ENCODE results near the gene INTS1. TPM values are rescaled to one million over a fixed set of nuclear protein-coding genes. Genes with fewer than 3 reads are reported as not detected.

Gene INTS1
- total and polyA plus RNA-seq, 2 of the 4 experiments (the other 2 are of a cell fraction), result 9.3 to 40.1 TPM

DNA sequence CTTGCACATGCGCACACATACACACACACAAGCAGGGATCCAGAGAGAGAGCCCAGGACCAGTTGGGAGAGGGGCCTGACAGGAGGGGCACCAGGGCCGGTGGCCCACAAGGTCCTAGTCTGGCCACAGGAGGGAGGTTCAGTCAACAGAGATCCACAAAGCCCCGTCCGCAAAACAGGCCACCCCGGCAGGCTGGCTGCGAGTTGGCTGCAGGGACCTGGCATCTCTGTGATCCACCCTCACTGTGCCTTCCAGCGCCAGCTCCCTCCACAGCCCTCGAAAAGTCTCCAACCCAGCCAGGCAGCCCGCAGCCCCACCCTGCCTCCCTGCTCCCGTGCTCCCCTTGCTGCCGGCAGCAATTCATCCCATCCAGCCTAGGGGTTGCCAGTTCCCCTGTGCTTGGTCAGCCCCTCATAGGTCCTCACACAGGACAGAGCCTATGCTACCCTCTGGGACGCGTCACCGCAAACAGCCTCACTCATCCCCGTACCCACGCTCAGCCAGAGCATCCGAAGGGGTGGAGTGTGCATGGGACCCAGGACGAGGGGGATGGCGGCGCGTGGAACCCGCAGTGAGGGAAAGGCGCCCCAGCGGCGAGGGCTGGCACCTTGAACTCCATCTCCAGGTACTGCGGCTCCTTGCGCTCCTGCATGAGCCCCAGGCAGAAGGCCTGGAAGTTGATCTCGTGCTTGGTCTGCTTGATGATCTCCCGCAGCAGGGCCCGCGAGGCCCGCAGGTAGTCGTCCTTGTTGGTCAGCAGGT lies 7.5 kb downstream of the INTS1 start:
- H3K4ac ChIP-seq (ENCODE audit: low read depth, low read length), result no peak overlapping the region
- POLR2A ChIA-PET (ENCODE audit: unreplicated experiment), result no interaction called here
- 100% methylated on average over 13 of the region's 33 CpGs; no CpG with 5 or more reads in 1 of the 2 experiments for WGBS, 2 experiments (ENCODE audit: extremely low coverage in 2 of 2, insufficient read length in 1 of 2)

More for the DNA sequence above, 7.5 kb downstream of the INTS1 start:
- in situ Hi-C loops (cut with MboI; ENCODE audit: low sequenced_read_pairs), result no loop called here
- Histone ChIP-seq H3K14ac (replicated peaks; ENCODE audit: low read depth, low read length) (no peak overlapping the region), H3K4me3 (ENCODE audit: insufficient read depth, low read depth, low read length) (no peak overlapping the region), H4K5ac (ENCODE audit: low read depth, low read length) (no peak overlapping the region), H2AK9ac (replicated peaks; ENCODE audit: low read depth, low read length, poor library complexity) (no peak overlapping the region), H3K9ac (ENCODE audit: low read depth, low read length) (no peak overlapping the region), H3K36me3 (ENCODE audit: control insufficient read depth, insufficient read depth, low read length) (peaks cover 63% of the 10 kb centered on the region), H2AK5ac (ENCODE audit: low read depth, low read length) (no peak overlapping the region), H3K27ac (ENCODE audit: insufficient read depth, low read length) (no peak overlapping the region), H3K4me2 (ENCODE audit: low read depth, low read length) (no peak overlapping the region), H4K20me1 (ENCODE audit: insufficient read depth, low read length) (0 out of 2 replicates have a peak, but pooled peaks cover 4% of the 10 kb centered on the region), H3K79me1 (ENCODE audit: low read depth in 1 of 2, low read length in 2 of 2) (peaks cover 2 to 19% of the 10 kb centered on the region in 2 experiments; a peak in 3 of 4 replicates), H2BK120ac (ENCODE audit: low read depth, low read length) (no peak overlapping the region), H2AFZ (replicated peaks; ENCODE audit: low read length, poor library complexity) (no peak overlapping the region), H3K18ac (ENCODE audit: low read depth, low read length) (no peak overlapping the region), H2BK5ac (ENCODE audit: low read depth, low read length, poor library complexity, severe bottlenecking) (no peak overlapping the region), H4K8ac (ENCODE audit: low read depth in 2 of 2, low read length in 2 of 2) (no peak overlapping the region), H3K23ac (ENCODE audit: low read depth, low read length) (no peak overlapping the region), H3K9me1 (ENCODE audit: insufficient read depth, low read length) (no peaks in the 10 kb centered on the region), H3K9me3 (ENCODE audit: control insufficient read depth, insufficient read depth, low read length) (no peaks in the 10 kb centered on the region), H3K56ac (ENCODE audit: extremely low read depth, insufficient read depth, low read length) (no peak overlapping the region), H2BK20ac (ENCODE audit: low read depth, low read length) (no peak overlapping the region), H3K27me3 (ENCODE audit: control insufficient read depth, insufficient read depth, low read length) (no peaks in the 10 kb centered on the region), H3K4me1 (ENCODE audit: control insufficient read depth, insufficient read depth, low read length) (no peaks in the 10 kb centered on the region), H2BK15ac (ENCODE audit: low read depth, low read length) (no peak overlapping the region), H4K91ac (ENCODE audit: insufficient read depth, low read depth, low read length) (no peak overlapping the region)
- intact Hi-C loops (cut with micrococcal nuclease), result no loop called here
- ATAC-seq (ENCODE audit: low read depth), result no peak
- dilution Hi-C loops (cut with HindIII; ENCODE audit: low sequenced_read_pairs, unreplicated experiment), result no loop called here
- TF ChIP-seq CHD1 (IDR thresholded peaks at IDR 0.05; ENCODE audit: low read depth, low read length) (no peak), FOS (IDR thresholded peaks at IDR 0.05; ENCODE audit: low read depth, low read length) (no peak), MAZ (IDR thresholded peaks at IDR 0.05; ENCODE audit: borderline replicate concordance, low read depth, low read length) (no peak), BHLHE40 (IDR thresholded peaks at IDR 0.05; ENCODE audit: low read depth, low read length) (no peak), RCOR1 (IDR thresholded peaks at IDR 0.05; ENCODE audit: insufficient replicate concordance, low read length) (no peak), MAFK (IDR thresholded peaks at IDR 0.05; ENCODE audit: low read depth, low read length) (no peak), CEBPB (IDR thresholded peaks at IDR 0.05; ENCODE audit: low read depth, low read length) (no peak), POLR2A (IDR thresholded peaks at IDR 0.05; ENCODE audit: low read depth, low read length) (no peak), RFX5 (IDR thresholded peaks at IDR 0.05; ENCODE audit: low read depth, low read length) (no peak), SMC3 (IDR thresholded peaks at IDR 0.05; ENCODE audit: low read depth, low read length) (no peak), RAD21 (IDR thresholded peaks at IDR 0.05; ENCODE audit: low read length) (no peak), MXI1 (IDR thresholded peaks at IDR 0.05; ENCODE audit: borderline replicate concordance, low read depth, low read length) (no peak), NFE2L2 (IDR thresholded peaks at IDR 0.05; ENCODE audit: low read depth, low read length) (no peak)
- TF ChIP-seq, protein P1, sequence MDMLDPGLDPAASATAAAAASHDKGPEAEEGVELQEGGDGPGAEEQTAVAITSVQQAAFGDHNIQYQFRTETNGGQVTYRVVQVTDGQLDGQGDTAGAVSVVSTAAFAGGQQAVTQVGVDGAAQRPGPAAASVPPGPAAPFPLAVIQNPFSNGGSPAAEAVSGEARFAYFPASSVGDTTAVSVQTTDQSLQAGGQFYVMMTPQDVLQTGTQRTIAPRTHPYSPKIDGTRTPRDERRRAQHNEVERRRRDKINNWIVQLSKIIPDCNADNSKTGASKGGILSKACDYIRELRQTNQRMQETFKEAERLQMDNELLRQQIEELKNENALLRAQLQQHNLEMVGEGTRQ (IDR thresholded peaks at IDR 0.05; ENCODE audit: low read depth, low read length), result no peak
- TF ChIP-seq, protein P2, sequence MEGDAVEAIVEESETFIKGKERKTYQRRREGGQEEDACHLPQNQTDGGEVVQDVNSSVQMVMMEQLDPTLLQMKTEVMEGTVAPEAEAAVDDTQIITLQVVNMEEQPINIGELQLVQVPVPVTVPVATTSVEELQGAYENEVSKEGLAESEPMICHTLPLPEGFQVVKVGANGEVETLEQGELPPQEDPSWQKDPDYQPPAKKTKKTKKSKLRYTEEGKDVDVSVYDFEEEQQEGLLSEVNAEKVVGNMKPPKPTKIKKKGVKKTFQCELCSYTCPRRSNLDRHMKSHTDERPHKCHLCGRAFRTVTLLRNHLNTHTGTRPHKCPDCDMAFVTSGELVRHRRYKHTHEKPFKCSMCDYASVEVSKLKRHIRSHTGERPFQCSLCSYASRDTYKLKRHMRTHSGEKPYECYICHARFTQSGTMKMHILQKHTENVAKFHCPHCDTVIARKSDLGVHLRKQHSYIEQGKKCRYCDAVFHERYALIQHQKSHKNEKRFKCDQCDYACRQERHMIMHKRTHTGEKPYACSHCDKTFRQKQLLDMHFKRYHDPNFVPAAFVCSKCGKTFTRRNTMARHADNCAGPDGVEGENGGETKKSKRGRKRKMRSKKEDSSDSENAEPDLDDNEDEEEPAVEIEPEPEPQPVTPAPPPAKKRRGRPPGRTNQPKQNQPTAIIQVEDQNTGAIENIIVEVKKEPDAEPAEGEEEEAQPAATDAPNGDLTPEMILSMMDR (conservative IDR thresholded peaks at IDR 0.05; ENCODE audit: low read depth, low read length), result no peak
- TF ChIP-seq, protein P3, sequence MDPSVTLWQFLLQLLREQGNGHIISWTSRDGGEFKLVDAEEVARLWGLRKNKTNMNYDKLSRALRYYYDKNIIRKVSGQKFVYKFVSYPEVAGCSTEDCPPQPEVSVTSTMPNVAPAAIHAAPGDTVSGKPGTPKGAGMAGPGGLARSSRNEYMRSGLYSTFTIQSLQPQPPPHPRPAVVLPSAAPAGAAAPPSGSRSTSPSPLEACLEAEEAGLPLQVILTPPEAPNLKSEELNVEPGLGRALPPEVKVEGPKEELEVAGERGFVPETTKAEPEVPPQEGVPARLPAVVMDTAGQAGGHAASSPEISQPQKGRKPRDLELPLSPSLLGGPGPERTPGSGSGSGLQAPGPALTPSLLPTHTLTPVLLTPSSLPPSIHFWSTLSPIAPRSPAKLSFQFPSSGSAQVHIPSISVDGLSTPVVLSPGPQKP (IDR thresholded peaks at IDR 0.05; ENCODE audit: borderline replicate concordance, low read depth, low read length), result no peak
- no peak for DNase-seq
- BruUV-seq (replicated peaks), result no TSS peak
- CTCF ChIA-PET, result no interaction called here

Measured in IMR-90 (cell line).